ENCODE data around the gene HEBP1.

- TF ChIP-seq REST (IDR thresholded peaks at IDR 0.05; ENCODE audit: insufficient read depth in 1 of 2, low read depth in 2 of 2, low read length in 1 of 2), result no peak
- TF ChIP-seq CTCF (IDR thresholded peaks at IDR 0.05), result no peak
- no peak for TF ChIP-seq POLR2AphosphoS5 (IDR thresholded peaks at IDR 0.05; ENCODE audit: low read depth, low read length)
- TF ChIP-seq TCF7L2 (IDR thresholded peaks at IDR 0.05; ENCODE audit: low read depth, low read length), result no peak
- no peak for TF ChIP-seq SIN3A (IDR thresholded peaks at IDR 0.05; ENCODE audit: borderline replicate concordance, insufficient read depth, low read depth, low read length)
Observed at GRCh38 chr12:13004986-13005385, 4.9 kb upstream of the HEBP1 start.
